CD14-positive monocyte (primary cell): ENCODE results near the gene LUC7L. TPM values are rescaled to one million over a fixed set of nuclear protein-coding genes. Genes with fewer than 3 reads are reported as not detected.

Experiments used
- DNase-seq, 3 donors: peaks; one replicate each; pipeline ENCODE4 v3.0.0-alpha.2; 2011 to 2022
- H2AFZ ChIP-seq: 2 replicates; pipeline ENCODE4 v1.6.0; 2012; ENCODE audit warnings: mild to moderate bottlenecking, low read depth, low read length, inconsistent platforms; ENCODE audit not compliant: insufficient read depth, poor library complexity, severe bottlenecking
- H3K27ac ChIP-seq, 2 donors: 1 replicate in 1 of 2; 2 replicates in 1 of 2; pipeline ENCODE4 v1.5.1; 2012 to 2013; ENCODE audit warnings: low read length in 2 of 2, control low read depth in 1 of 2, inconsistent platforms in 1 of 2, low read depth in 1 of 2, mild to moderate bottlenecking in 1 of 2
- H3K27me3 ChIP-seq, 2 donors: one replicate each; pipeline versions ENCODE4 v1.6.0 to v1.6.1; 2011 to 2013; ENCODE audit warnings: low read length in 2 of 2; ENCODE audit not compliant: control insufficient read depth in 2 of 2, insufficient read depth in 2 of 2
- H3K36me3 ChIP-seq, 2 donors: replicated peaks in 1 of 2; 1 replicate in 1 of 2; 2 replicates in 1 of 2; pipeline versions ENCODE4 v1.5.1 to v1.6.1; 2012 to 2013; ENCODE audit warnings: low read length in 2 of 2, control low read depth in 1 of 2, inconsistent platforms in 1 of 2, mild to moderate bottlenecking in 1 of 2; ENCODE audit not compliant: insufficient read depth in 2 of 2, control insufficient read depth in 1 of 2
- H3K4me1 ChIP-seq, 2 donors: 1 replicate in 1 of 2; 2 replicates in 1 of 2; pipeline versions ENCODE4 v1.5.1 to v1.6.1; 2012 to 2013; ENCODE audit warnings: low read length in 2 of 2, control low read depth in 1 of 2, inconsistent platforms in 1 of 2, mild to moderate bottlenecking in 1 of 2, moderate library complexity in 1 of 2; ENCODE audit not compliant: insufficient read depth in 2 of 2, control insufficient read depth in 1 of 2
- H3K4me2 ChIP-seq: replicated peaks from 2 replicates; pipeline ENCODE3; 2012; ENCODE audit warnings: low read length, moderate library complexity, mild to moderate bottlenecking; ENCODE audit not compliant: poor library complexity, severe bottlenecking; ENCODE audit errors: extremely low read depth
- H3K4me3 ChIP-seq, 3 experiments: fragments of 200-600 bp in 1 of 3; sonication (generic) in 1 of 3; replicated peaks in 1 of 3; 1 replicate in 2 of 3; 2 replicates in 1 of 3; pipeline ENCODE4 v1.5.1; 2011 to 2013; ENCODE audit warnings: low read length in 3 of 3, mild to moderate bottlenecking in 3 of 3, control low read depth in 2 of 3, low read depth in 2 of 3, inconsistent platforms in 1 of 3, moderate library complexity in 1 of 3
- H3K79me2 ChIP-seq: 2 replicates; pipeline ENCODE4 v1.6.0; 2012; ENCODE audit warnings: mild to moderate bottlenecking, control low read depth, inconsistent platforms, low read length, moderate library complexity; ENCODE audit not compliant: insufficient read depth
- H3K9ac ChIP-seq: 2 replicates; pipeline ENCODE4 v1.6.0; 2017; ENCODE audit warnings: low read length, mild to moderate bottlenecking; ENCODE audit not compliant: insufficient read depth, poor library complexity, severe bottlenecking
- H3K9me3 ChIP-seq, 2 donors: replicated peaks in 1 of 2; 1 replicate in 1 of 2; 2 replicates in 1 of 2; pipeline versions ENCODE4 v1.5.1 to v1.6.1; 2012 to 2013; ENCODE audit warnings: low read length in 2 of 2, control low read depth in 1 of 2; ENCODE audit not compliant: control insufficient read depth in 1 of 2, insufficient read depth in 1 of 2
- H4K20me1 ChIP-seq: 2 replicates; pipeline ENCODE4 v1.6.0; 2012; ENCODE audit warnings: mild to moderate bottlenecking, low read length, control low read depth, moderate library complexity; ENCODE audit not compliant: insufficient read depth
- H3K27ac Mint-ChIP-seq, 7 donors: one replicate each; pipeline ENCODE4 v1.8.0; 2020; ENCODE audit warnings: mild to moderate bottlenecking in 7 of 7, mixed read lengths in 7 of 7, moderate library complexity in 6 of 7, inconsistent platforms in 2 of 7
- H3K27me3 Mint-ChIP-seq, 3 donors: one replicate each; pipeline ENCODE4 v1.8.0; 2021 to 2022; ENCODE audit warnings: low read depth in 3 of 3, mild to moderate bottlenecking in 3 of 3, mixed read lengths in 3 of 3, moderate library complexity in 3 of 3, inconsistent platforms in 1 of 3
- H3K36me3 Mint-ChIP-seq, 2 donors: one replicate each; pipeline ENCODE4 v1.8.0; 2020; ENCODE audit warnings: mixed read lengths in 2 of 2, inconsistent platforms in 1 of 2, mild to moderate bottlenecking in 1 of 2
- H3K4me1 Mint-ChIP-seq: one replicate; pipeline ENCODE4 v1.8.0; 2020; ENCODE audit warnings: mild to moderate bottlenecking, mixed read lengths
- H3K4me3 Mint-ChIP-seq, 2 donors: one replicate each; pipeline ENCODE4 v1.8.0; 2020; ENCODE audit warnings: mild to moderate bottlenecking in 2 of 2, mixed read lengths in 2 of 2, moderate library complexity in 1 of 2
- H3K9me3 Mint-ChIP-seq, 7 donors: one replicate each; pipeline ENCODE4 v1.8.0; 2020 to 2022; ENCODE audit warnings: mixed read lengths in 7 of 7, mild to moderate bottlenecking in 6 of 7, moderate library complexity in 6 of 7, inconsistent platforms in 2 of 7
- WGBS: methylation state at CpG from one replicate; pipeline ENCODE4 v1.1.5; 2013; ENCODE audit warnings: missing lambda C conversion rate; ENCODE audit not compliant: insufficient coverage; 5-methylcytosine and 5-hydroxymethylcytosine counted together
- intact Hi-C, 2 donors: fragments of 100-400 bp; cut with micrococcal nuclease; formaldehyde crosslinking; loops; one replicate each; pipeline versions ENCODE4 v1.15.0 to v1.15.1; 2023
- polyA plus RNA-seq, 3 donors: library from polyadenylated mRNA; depleted of rRNA in 1 of 3; unstranded in 2 of 3; stranded (reverse) in 1 of 3; fragments of 300-500 nt in 2 of 3; fragments of >200 nt in 1 of 3; fragmentation: Illumina TruSeq in 2 of 3; gene quantifications; 1 replicate in 2 of 3; 2 replicates in 1 of 3; pipeline ENCODE4 v1.2.3, GENCODE V29; 2012 to 2021
- TF ChIP-seq, protein P1 (sequence below): fragments of 200-600 bp; IDR thresholded peaks from one replicate; pipeline ENCODE4 v1.8.0; 2022; ENCODE audit warnings: antibody characterized with exemption, mild to moderate bottlenecking

The LUC7L gene
- polyA plus RNA-seq, 3 donors, result 4.0 to 109 (median 4.6) TPM

DNA sequence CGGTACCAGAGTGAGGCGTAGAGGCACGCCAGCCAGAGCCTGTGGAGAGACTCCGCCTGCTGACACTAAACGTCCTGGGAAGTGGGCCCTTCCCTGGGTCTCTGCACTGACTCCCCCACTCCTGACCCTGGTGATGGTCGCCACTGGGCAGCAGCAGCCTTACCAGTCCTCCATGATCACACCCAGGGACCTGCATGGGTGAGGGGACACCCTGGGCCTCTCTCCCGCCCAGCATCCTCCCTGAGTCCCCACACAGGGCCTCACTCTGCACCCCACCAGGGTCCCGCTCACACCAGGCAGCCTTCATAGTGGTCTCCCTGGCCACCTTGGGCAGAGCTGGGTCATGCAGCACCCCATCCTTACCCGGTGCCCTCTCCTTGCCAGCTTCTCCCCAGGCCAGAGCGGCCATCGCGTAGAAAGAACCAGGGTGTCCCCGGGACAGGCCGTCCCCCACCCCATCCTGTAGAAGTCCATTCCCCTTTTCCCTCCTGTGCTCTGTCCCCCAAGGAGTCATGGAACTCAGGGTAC is 35.8 kb upstream of the LUC7L start:
- Histone ChIP-seq H3K27ac (no peak overlapping the region), H3K9me3 (no peaks in the 10 kb centered on the region), H3K36me3 (peaks cover 38 to 45% of the 10 kb centered on the region in 2 donors), H2AFZ (no peak overlapping the region), H3K79me2 (no peaks in the 10 kb centered on the region), H3K4me2 (no peak overlapping the region), H3K27me3 (no peaks in the 10 kb centered on the region), H3K9ac (no peak overlapping the region), H3K4me1 (no peaks in the 10 kb centered on the region), H4K20me1 (no peaks in the 10 kb centered on the region), H3K4me3 (no peak overlapping the region)
- intact Hi-C loops, result no loop called here
- Mint-ChIP-seq H3K36me3 (peaks cover 36 to 48% of the 10 kb centered on the region in 2 donors), H3K9me3 (peaks cover 0 to 2% (median 0%) of the 10 kb centered on the region in 7 donors), H3K4me1 (no peaks in the 10 kb centered on the region), H3K27ac (peak overlapping the region in 1 of 7 donors; percentile 77), H3K4me3 (no peak overlapping the region), H3K27me3 (peaks cover 0 to 1% (median 0%) of the 10 kb centered on the region in 3 donors)
- peak in 1 of 3 donors; percentile 3 for DNase-seq
- TF ChIP-seq, protein P1, sequence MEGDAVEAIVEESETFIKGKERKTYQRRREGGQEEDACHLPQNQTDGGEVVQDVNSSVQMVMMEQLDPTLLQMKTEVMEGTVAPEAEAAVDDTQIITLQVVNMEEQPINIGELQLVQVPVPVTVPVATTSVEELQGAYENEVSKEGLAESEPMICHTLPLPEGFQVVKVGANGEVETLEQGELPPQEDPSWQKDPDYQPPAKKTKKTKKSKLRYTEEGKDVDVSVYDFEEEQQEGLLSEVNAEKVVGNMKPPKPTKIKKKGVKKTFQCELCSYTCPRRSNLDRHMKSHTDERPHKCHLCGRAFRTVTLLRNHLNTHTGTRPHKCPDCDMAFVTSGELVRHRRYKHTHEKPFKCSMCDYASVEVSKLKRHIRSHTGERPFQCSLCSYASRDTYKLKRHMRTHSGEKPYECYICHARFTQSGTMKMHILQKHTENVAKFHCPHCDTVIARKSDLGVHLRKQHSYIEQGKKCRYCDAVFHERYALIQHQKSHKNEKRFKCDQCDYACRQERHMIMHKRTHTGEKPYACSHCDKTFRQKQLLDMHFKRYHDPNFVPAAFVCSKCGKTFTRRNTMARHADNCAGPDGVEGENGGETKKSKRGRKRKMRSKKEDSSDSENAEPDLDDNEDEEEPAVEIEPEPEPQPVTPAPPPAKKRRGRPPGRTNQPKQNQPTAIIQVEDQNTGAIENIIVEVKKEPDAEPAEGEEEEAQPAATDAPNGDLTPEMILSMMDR, result no peak
- WGBS, result 92% methylated on average over 14 of the region's 14 CpGs

DNA sequence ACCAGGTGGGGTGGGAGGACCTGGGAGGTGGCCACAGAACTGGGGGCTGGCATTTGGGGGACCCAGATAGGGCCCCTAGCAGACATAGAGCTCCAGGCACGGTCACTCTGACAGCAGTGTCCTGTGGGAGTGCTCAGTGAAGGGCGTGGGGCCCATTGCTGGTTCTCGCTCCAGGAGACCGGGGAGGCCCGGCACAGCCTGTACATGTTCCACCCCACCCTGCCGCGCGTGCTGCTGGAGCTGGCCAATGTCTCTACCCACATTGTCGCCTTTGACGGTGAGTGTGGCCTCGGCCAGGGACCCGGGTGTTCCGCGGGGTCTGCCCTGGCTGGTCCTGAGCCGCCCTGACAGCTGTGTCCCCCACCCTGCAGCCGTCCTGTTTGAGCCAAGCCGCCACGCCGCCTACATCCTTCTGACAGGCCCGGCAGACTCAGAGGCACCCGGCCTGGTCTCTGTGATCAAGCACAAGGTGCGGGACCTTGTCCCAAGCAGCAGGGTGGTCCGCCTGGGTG is 35.2 kb upstream of the LUC7L start:
- Histone ChIP-seq H2AFZ (no peak overlapping the region), H4K20me1 (no peaks in the 10 kb centered on the region), H3K4me1 (no peaks in the 10 kb centered on the region), H3K27me3 (no peaks in the 10 kb centered on the region), H3K79me2 (no peaks in the 10 kb centered on the region), H3K27ac (no peak overlapping the region), H3K9me3 (no peaks in the 10 kb centered on the region), H3K36me3 (peaks cover 44 to 51% of the 10 kb centered on the region in 2 donors), H3K4me2 (no peak overlapping the region), H3K4me3 (no peak overlapping the region), H3K9ac (no peak overlapping the region)
- TF ChIP-seq, protein P1, result no peak
- H3K36me3 Mint-ChIP-seq, result peaks cover 39 to 54% of the 10 kb centered on the region in 2 donors
- H3K27ac Mint-ChIP-seq, result peak overlapping the region in 1 of 7 donors; percentile 57
- no peaks in the 10 kb centered on the region for H3K4me1 Mint-ChIP-seq
- H3K4me3 Mint-ChIP-seq, result no peak overlapping the region
- 97% methylated on average over 23 of the region's 23 CpGs for WGBS
- peaks cover 0 to 2% (median 0%) of the 10 kb centered on the region in 7 donors for H3K9me3 Mint-ChIP-seq
- peaks cover 0 to 1% (median 0%) of the 10 kb centered on the region in 3 donors for H3K27me3 Mint-ChIP-seq
- intact Hi-C loops, result no loop called here
- peak in 1 of 3 donors; percentile 1 for DNase-seq
